Forelimb muscle (tissue), 1 donor: ENCODE measurements around the gene SLC10A7. TPM values are rescaled to one million over a fixed set of nuclear protein-coding genes. Genes with fewer than 3 reads are reported as not detected.

Source experiments
- DNase-seq: peaks from one replicate; pipeline ENCODE4 v3.0.0-alpha.2; 2013; ENCODE audit warnings: low read depth
- polyA plus RNA-seq: library from polyadenylated mRNA; unstranded; fragments of 120-200 nt; gene quantifications from one replicate; pipeline ENCODE4 v1.2.1, GENCODE V29; 2013; ENCODE audit not compliant: insufficient read length

Gene SLC10A7, protein sequence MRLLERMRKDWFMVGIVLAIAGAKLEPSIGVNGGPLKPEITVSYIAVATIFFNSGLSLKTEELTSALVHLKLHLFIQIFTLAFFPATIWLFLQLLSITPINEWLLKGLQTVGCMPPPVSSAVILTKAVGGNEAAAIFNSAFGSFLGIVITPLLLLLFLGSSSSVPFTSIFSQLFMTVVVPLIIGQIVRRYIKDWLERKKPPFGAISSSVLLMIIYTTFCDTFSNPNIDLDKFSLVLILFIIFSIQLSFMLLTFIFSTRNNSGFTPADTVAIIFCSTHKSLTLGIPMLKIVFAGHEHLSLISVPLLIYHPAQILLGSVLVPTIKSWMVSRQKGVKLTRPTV
- polyA plus RNA-seq, result 6.6 TPM

DNA sequence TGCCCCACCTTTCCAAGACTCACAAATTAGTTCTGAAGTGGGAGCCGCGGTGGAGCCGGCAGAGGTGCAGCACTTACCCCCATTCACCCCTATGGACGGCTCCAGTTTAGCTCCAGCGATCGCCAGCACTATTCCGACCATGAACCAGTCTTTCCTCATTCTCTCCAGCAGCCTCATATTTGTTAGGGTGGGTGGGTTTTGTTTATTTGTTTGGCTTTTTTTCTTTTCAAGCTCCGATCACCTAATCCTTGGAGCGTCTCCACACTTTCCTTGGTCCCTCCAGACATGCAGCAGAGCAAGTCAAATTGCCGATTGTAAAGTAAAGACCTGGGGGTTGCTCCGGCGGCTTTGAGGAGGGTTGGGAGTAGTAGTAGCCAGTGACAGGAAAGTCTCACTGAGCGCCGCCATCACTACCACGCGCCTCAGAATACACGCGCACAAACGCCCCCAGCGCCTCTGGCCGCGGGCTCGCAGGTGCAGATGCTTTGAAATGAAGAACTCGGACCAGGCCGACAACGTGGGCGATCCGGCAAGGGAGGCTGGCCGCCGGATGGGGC is at the start of gene SLC10A7:
Gene SLC10A7 (minus strand): TSS at position 400 of the 557 bp plus-strand sequence. CDS start 223 bp downstream, at position 177.
- no peak for DNase-seq

- no peak for DNase-seq
These were observed 45.7 kb upstream of the SLC10A7 start for GRCh38 chr4:146567396-146567795.

DNA sequence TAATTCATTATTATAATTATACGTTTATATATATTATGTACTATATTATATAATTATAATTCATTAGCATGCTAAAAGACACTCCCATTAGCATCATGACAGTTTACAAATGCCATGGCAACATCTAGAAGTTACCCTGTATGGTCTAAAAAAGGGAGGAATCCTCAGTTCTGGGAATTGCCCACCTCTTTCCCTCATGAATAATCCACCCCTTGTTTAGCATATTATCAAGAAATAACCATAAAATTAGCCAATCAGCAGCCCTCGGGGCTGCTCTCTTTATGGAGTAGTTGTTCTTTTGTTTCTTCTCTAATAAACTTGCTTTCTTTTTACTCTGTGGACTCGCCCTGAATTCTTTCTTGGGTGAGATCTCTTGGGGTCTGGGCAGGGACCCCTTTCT is 42.8 kb upstream of the SLC10A7 start:
- DNase-seq, result no peak

- no peak for DNase-seq
These were observed 28.4 kb upstream of the SLC10A7 start for GRCh38 chr4:146550161-146550560.

GRCh38 chr4:146548443-146548842 is 26.7 kb upstream of the SLC10A7 start:
- no peak for DNase-seq

DNA sequence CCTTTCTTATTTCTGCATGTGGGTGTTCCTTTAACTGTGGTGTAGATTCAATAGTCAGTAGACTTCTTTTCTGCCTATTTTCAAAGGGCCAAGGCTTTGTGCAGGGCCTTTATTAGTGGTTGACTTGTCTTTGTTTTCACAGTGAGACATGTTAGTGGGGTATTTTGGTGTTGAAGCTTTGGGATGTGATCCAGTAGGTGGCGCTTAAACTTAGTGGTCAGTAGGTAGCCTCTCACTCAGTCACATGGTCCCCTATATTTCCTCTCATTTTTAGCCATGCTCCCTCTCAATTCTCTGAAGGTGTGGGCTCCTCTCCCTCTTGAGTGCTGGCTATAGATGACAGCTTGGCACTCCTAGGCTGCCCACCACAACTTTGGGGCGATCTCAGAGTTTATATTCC is 23.4 kb upstream of the SLC10A7 start:
- no peak for DNase-seq

- no peak for DNase-seq
These were observed 12.4 kb upstream of the SLC10A7 start for GRCh38 chr4:146534178-146534577.

GRCh38 chr4:146525754-146526153 is 4.0 kb upstream of the SLC10A7 start:
- DNase-seq, result no peak

- DNase-seq, result no peak
These were observed 2.9 kb upstream of the SLC10A7 start for GRCh38 chr4:146524663-146525062.

- DNase-seq, result no peak
These were observed 1.1 kb upstream of the SLC10A7 start for GRCh38 chr4:146522869-146523205.

GRCh38 chr4:146522098-146522868 is 543 bp upstream of the SLC10A7 start:
- DNase-seq, result peak; percentile 66

DNA sequence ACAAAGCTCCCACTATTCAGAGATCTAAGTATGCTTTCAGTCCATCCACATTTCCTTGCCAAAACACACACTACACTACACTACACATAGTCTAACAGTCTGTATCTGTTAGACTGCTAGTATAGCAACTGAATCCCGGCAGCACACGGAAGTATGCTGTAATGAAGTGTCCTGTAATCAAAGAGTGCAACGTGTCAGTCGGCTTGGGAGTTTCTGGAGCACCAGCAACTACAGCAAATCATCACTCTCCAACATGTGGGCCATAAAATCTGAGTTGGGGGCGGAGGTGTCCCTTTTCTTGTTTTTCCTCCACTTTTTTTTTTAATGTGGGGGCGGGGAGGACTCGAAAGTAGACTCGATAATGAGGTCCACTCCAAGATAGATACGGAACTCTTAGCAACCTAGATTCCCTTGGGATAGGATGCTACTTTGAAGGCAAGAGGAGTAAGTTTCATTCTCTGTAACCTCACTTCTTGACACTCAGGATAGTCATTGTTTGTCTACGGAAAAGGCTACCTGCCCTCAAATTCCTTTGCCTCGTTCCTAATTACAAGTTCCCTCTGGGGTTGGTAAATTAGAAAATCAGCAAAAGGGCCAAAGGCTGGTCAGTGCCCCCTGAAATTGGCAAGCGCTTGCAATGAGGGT is 722 bp downstream of the SLC10A7 start:
- DNase-seq, result no peak

DNA sequence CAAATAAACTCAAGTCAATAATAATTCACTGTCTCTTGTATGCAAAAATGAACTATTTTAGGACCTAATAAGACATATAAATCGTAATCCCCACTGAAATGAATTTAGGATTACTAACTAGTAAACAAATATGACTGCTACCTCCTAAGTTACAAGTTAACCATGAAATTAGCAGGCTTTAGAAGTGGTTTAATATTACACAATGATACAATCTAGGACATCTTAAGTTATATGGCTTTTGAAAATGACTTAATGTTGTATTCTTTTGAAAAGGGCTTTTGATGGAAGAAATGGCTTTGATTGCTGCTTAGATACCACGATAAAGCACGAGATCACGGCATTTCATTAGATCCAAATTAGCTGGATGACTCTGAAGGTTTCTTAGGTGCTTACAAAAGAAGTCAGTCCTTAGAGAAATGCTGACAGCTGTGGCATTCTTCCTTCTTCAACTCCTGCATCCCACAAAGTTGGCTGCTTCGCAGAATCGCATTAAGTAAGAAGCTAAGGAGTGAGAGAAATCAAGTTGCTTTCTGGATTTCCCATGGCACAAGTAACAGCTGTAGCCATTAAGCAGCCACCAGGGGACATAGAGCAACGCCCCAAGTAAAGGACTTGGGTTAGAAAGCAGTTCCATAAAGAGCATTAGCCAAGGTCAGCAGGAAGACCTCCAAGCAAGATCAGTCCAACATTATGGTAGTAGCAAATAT is 6.9 kb downstream of the SLC10A7 start:
- no peak for DNase-seq

DNA sequence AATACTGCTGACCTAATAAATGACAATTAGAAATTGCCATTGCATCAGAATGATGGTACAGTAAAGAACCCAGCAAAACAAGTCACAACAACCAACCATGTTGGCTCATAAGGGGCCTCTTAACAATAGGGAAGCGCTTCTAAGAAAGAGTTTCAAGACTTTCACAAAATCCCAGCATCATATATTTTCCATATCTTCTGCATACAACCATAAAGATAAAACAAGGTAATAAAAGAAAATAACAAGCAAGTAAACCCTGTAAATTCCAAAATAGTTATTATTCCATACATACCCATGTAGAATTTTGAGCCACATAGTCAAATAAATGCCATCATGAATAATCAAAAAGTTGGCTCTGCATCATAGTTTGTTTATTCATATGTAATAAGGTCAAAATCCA is 8.2 kb downstream of the SLC10A7 start:
- DNase-seq, result no peak

GRCh38 chr4:146511381-146511780 is 10.4 kb downstream of the SLC10A7 start:
- DNase-seq, result no peak

GRCh38 chr4:146510942-146511341 is 10.8 kb downstream of the SLC10A7 start:
- DNase-seq, result no peak

DNA sequence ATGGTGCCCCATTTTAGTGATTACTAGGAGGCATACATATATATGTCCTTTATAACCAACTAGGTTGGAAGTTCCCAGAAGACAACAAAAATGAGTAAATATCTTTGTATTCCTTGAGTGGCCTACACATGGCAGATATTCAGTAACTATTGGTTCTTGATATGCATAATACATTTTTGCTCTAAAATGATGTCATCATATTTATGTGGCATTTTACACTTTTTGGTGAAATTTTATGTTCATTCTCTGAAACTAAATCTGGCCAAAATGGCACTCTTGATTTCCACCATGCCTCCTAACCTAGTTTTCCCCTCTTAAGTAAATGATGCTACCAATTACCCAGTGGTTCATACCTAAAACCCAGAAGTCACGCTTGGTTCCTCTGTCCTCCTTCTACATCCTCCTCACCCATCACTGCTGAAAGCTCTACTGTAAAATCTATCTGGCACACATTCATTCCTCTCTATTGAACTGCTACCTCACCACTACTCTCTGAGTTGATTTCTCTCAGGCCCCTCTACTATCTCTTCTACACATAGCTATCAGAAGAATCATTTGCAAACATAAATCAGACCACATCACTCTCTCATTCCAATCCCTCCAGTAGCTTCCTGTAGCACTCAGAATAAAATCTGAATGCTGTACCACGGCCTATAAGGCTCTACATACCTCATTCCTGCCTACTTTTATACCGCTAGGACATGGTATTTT is 13.4 kb downstream of the SLC10A7 start:
- DNase-seq, result no peak

- DNase-seq, result no peak
These were observed 14.1 kb downstream of the SLC10A7 start for GRCh38 chr4:146507632-146508031.

GRCh38 chr4:146506272-146506671 is 15.5 kb downstream of the SLC10A7 start:
- DNase-seq, result no peak

DNA sequence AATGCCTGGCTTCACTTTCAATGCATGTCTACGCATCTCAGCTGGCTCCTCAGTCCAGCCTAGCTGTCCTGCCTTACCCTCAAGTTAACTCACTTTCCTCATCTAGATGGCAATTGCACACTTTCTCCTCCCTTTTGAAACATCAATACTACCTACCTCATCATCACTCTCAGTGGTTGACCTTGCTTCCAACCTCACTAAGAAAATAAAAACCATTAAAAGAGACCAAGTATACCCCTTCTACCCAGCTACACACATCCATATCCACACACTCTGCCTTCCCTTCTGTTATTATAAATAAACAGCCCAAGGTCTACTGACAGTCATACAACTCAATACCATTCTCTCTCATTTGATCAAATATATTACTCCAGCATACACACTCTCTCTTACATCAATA is 21.5 kb downstream of the SLC10A7 start:
- DNase-seq, result no peak

DNA sequence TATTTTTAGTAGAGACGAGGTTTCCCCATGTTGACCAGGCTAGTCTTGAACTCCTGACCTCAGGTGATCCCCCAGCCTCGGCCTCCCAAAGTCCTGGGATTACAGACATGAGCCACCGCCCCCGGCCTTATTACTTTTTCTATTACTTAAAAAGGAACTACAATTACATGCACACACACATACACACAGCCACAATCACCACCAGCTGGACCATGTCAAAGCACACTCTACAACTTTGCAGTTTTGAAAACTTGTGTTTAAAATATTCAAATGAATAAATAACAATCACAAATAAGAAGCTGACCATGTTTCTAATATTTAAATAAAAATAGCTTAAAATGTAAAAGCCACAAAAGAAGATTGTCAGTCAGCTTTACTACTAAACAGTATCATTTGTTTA is 23.4 kb downstream of the SLC10A7 start:
- no peak for DNase-seq
